Measurements from ENCODE around the gene TLCD2. TPM values are rescaled to one million over a fixed set of nuclear protein-coding genes. Genes with fewer than 3 reads are reported as not detected.
"Not testable (repeated sequence)": the region's sequence is repeated elsewhere in the genome, so short reads cannot be mapped to it uniquely, and the experiment has no call there.

The TLCD2 gene
- total RNA-seq, 1 experiment from 2014 or later = 1.9 TPM

- no peak for DNase-seq (ENCODE audit: low spot score)
- H3K27ac Mint-ChIP-seq = no peak overlapping the region
- no peaks in the 10 kb centered on the region for H3K9me3 Mint-ChIP-seq
- no peaks in the 10 kb centered on the region for H3K27me3 Mint-ChIP-seq (ENCODE audit: low read depth)
- H3K4me1 Mint-ChIP-seq = peaks cover 3% of the 10 kb centered on the region
- no peak overlapping the region for H3K4me3 Mint-ChIP-seq
- no peak for TF ChIP-seq IRF1 (CRISPR knock-in tag; IDR thresholded peaks at IDR 0.05)
- no peak for TF ChIP-seq ZNF281 (CRISPR knock-in tag; IDR thresholded peaks at IDR 0.05)
- TF ChIP-seq ATF6 (CRISPR knock-in tag; IDR thresholded peaks at IDR 0.05) = no peak
- TF ChIP-seq SMAD4 (CRISPR knock-in tag; IDR thresholded peaks at IDR 0.05) = no peak
- TF ChIP-seq HMGXB4 (CRISPR knock-in tag; IDR thresholded peaks at IDR 0.05) = no peak
- no peak for TF ChIP-seq MLX (CRISPR knock-in tag; IDR thresholded peaks at IDR 0.05)
- ChIA-PET CTCF (interaction anchor here (0.5 kb wide), 1 partner anchor 211 kb away, joined by 3 read pairs; no protein-coding TSS in a partner anchor), POLR2A (interaction anchor here (1.0 kb wide), 1 partner anchor 28 kb away, joined by 3 read pairs; no protein-coding TSS in a partner anchor)
- no peak; the same call in 1 of the 2 replicates for ATAC-seq
- H3K36me3 Mint-ChIP-seq = no peaks in the 10 kb centered on the region
Measured at GRCh38 chr17:1744551-1745512, 34.7 kb upstream of the TLCD2 start.

- Mint-ChIP-seq H3K36me3 (peaks cover 4% of the 10 kb centered on the region), H3K4me1 (peaks cover 3% of the 10 kb centered on the region), H3K27ac (no peak overlapping the region), H3K4me3 (no peak overlapping the region), H3K9me3 (peaks cover 3% of the 10 kb centered on the region; the same call in 1 of the 2 replicates), H3K27me3 (ENCODE audit: low read depth) (0 out of 2 replicates have a peak, but pooled peaks cover under 1% of the 10 kb centered on the region)
- ChIA-PET POLR2A (interaction anchor here (0.9 kb wide), 1 partner anchor 15 kb away, joined by 3 read pairs; no protein-coding TSS in a partner anchor), CTCF (interaction anchor here (1.4 kb wide), 1 partner anchor 22 kb away, joined by 6 read pairs; no protein-coding TSS in a partner anchor)
- TF ChIP-seq FOXK1 (CRISPR knock-in tag; IDR thresholded peaks at IDR 0.05) (no peak), FOXP1 (CRISPR knock-in tag; IDR thresholded peaks at IDR 0.05; ENCODE audit: borderline replicate concordance) (no peak), GABPB1 (CRISPR knock-in tag; IDR thresholded peaks at IDR 0.05) (0 out of 2 replicates have a peak, but pooled peaks have one; percentile 3)
- ATAC-seq = no peak
- DNase-seq (ENCODE audit: low spot score) = no peak
Measured at GRCh38 chr17:1743088-1743439, 32.9 kb upstream of the TLCD2 start.

- ChIA-PET POLR2A (interaction anchor here (0.9 kb wide), 1 partner anchor 15 kb away, joined by 3 read pairs; no protein-coding TSS in a partner anchor), CTCF (interaction anchor here (1.4 kb wide), 1 partner anchor 21 kb away, joined by 6 read pairs; no protein-coding TSS in a partner anchor)
- Mint-ChIP-seq H3K9me3 (peaks cover 3% of the 10 kb centered on the region; the same call in 1 of the 2 replicates), H3K4me1 (peaks cover 3% of the 10 kb centered on the region), H3K27me3 (ENCODE audit: low read depth) (0 out of 2 replicates have a peak, but pooled peaks cover 2% of the 10 kb centered on the region), H3K36me3 (peaks cover 4% of the 10 kb centered on the region), H3K4me3 (no peak within 1 kb of the TSS), H3K27ac (no peak within 1 kb of the TSS)
- DNase-seq (ENCODE audit: low spot score) (no peak), ATAC-seq (no peak)
- TF ChIP-seq USF2 (CRISPR knock-in tag; IDR thresholded peaks at IDR 0.05) (no peak), GABPB1 (CRISPR knock-in tag; IDR thresholded peaks at IDR 0.05) (peak; percentile 15; the same call in 1 of the 2 replicates)
Measured at GRCh38 chr17:1742371-1743087, 32.4 kb upstream of the TLCD2 start, which contains the start of gene SERPINF2. TSS of gene SERPINF2 (plus strand) at chr17:1742871. CDS start at chr17:1744996, 2,125 bp downstream.

GRCh38 chr17:1741899-1742298, 31.7 kb upstream of the TLCD2 start:
- H3K9me3 Mint-ChIP-seq; ATAC-seq; H3K4me3 Mint-ChIP-seq; H3K27me3 Mint-ChIP-seq (ENCODE audit: low read depth); POLR2A ChIA-PET; DNase-seq (ENCODE audit: low spot score); H3K27ac Mint-ChIP-seq; H3K4me1 Mint-ChIP-seq; H3K36me3 Mint-ChIP-seq: not testable (repeated sequence)
- CTCF ChIA-PET = interaction anchor here (1.4 kb wide), 1 partner anchor 21 kb away, joined by 6 read pairs; no protein-coding TSS in a partner anchor

All from WTC11 (cell line).